ENCODE data around the gene IFT52. TPM values are rescaled to one million over a fixed set of nuclear protein-coding genes. Genes with fewer than 3 reads are reported as not detected.
A peak's percentile ranks its signal among the peaks of the same experiment; 100 is the strongest.

The IFT52 gene
- total RNA-seq, 1 donor from 2014 or later: 44.7 TPM

GRCh38 chr20:43666376-43667328 is 75.9 kb downstream of the IFT52 start, which contains the start of gene MYBL2:
TSS of gene MYBL2 (plus strand) at chr20:43667114. CDS start at chr20:43667284, 170 bp downstream.
- no peak for TF ChIP-seq CTCF (IDR thresholded peaks at IDR 0.05; ENCODE audit: unreplicated experiment)
- peak within 1 kb of the TSS; percentile 67 for H3K4me3 Mint-ChIP-seq
- H3K36me3 Mint-ChIP-seq: no peaks in the 10 kb centered on the region
- DNase-seq (ENCODE audit: low spot score in 2 of 2, unreplicated experiment in 2 of 2): peak; percentile 49 to 71
- no peaks in the 10 kb centered on the region for H3K9me3 Mint-ChIP-seq
- H3K27ac Mint-ChIP-seq: no peak within 1 kb of the TSS
- H3K27me3 Mint-ChIP-seq (ENCODE audit: low read depth): peaks cover 12% of the 10 kb centered on the region
- peaks cover 6% of the 10 kb centered on the region for H3K4me1 Mint-ChIP-seq

GRCh38 chr20:43667341-43668132 is 76.8 kb downstream of the IFT52 start:
- no peak for TF ChIP-seq CTCF (IDR thresholded peaks at IDR 0.05; ENCODE audit: unreplicated experiment)
- Mint-ChIP-seq H3K4me3 (peak overlapping the region; percentile 67), H3K27ac (no peak overlapping the region), H3K36me3 (no peaks in the 10 kb centered on the region), H3K9me3 (no peaks in the 10 kb centered on the region), H3K4me1 (peaks cover 6% of the 10 kb centered on the region), H3K27me3 (ENCODE audit: low read depth) (peaks cover 12% of the 10 kb centered on the region)
- DNase-seq (ENCODE audit: low spot score in 2 of 2, unreplicated experiment in 2 of 2): no peak

GRCh38 chr20:43669332-43669731 is 78.6 kb downstream of the IFT52 start:
- H3K4me1 Mint-ChIP-seq: peaks cover 6% of the 10 kb centered on the region
- no peaks in the 10 kb centered on the region for H3K9me3 Mint-ChIP-seq
- no peak for TF ChIP-seq CTCF (IDR thresholded peaks at IDR 0.05; ENCODE audit: unreplicated experiment)
- H3K4me3 Mint-ChIP-seq: no peak overlapping the region
- peaks cover 12% of the 10 kb centered on the region for H3K27me3 Mint-ChIP-seq (ENCODE audit: low read depth)
- DNase-seq (ENCODE audit: low spot score in 2 of 2, unreplicated experiment in 2 of 2): no peak
- H3K36me3 Mint-ChIP-seq: peaks cover 3% of the 10 kb centered on the region
- no peak overlapping the region for H3K27ac Mint-ChIP-seq

GRCh38 chr20:43670423-43670822 is 79.7 kb downstream of the IFT52 start:
- no peak for DNase-seq (ENCODE audit: low spot score in 2 of 2, unreplicated experiment in 2 of 2)
- no peak overlapping the region for H3K27ac Mint-ChIP-seq
- H3K9me3 Mint-ChIP-seq: no peaks in the 10 kb centered on the region
- peaks cover 8% of the 10 kb centered on the region for H3K27me3 Mint-ChIP-seq (ENCODE audit: low read depth)
- peaks cover 6% of the 10 kb centered on the region for H3K4me1 Mint-ChIP-seq
- no peak overlapping the region for H3K4me3 Mint-ChIP-seq
- peaks cover 3% of the 10 kb centered on the region for H3K36me3 Mint-ChIP-seq
- no peak for TF ChIP-seq CTCF (IDR thresholded peaks at IDR 0.05; ENCODE audit: unreplicated experiment)

GRCh38 chr20:43676368-43676767 is 85.6 kb downstream of the IFT52 start:
- DNase-seq (ENCODE audit: low spot score in 2 of 2, unreplicated experiment in 2 of 2): no peak
- no peaks in the 10 kb centered on the region for H3K4me1 Mint-ChIP-seq
- H3K9me3 Mint-ChIP-seq: no peaks in the 10 kb centered on the region
- no peaks in the 10 kb centered on the region for H3K27me3 Mint-ChIP-seq (ENCODE audit: low read depth)
- H3K36me3 Mint-ChIP-seq: peaks cover 8% of the 10 kb centered on the region
- no peak overlapping the region for H3K4me3 Mint-ChIP-seq
- no peak for TF ChIP-seq CTCF (IDR thresholded peaks at IDR 0.05; ENCODE audit: unreplicated experiment)
- H3K27ac Mint-ChIP-seq: no peak overlapping the region
